ENCODE measurements around the gene COQ3. TPM values are rescaled to one million over a fixed set of nuclear protein-coding genes. Genes with fewer than 3 reads are reported as not detected.
A peak's percentile ranks its signal among the peaks of the same experiment; 100 is the strongest.

Gene COQ3
- total RNA-seq, 1 experiment from 2014 or later: 7.7 TPM

- CTCF ChIA-PET: interaction anchor here (0.6 to 7.7 kb wide), 10 partner anchors 11 to 195 kb away, joined by 3 to 92 read pairs (median 4); no protein-coding TSS in a partner anchor
- Mint-ChIP-seq H3K27me3 (ENCODE audit: insufficient read depth, unreplicated experiment) (peaks cover 4% of the 10 kb centered on the region), H3K4me3 (ENCODE audit: unreplicated experiment) (peak overlapping the region; percentile 63), H3K36me3 (ENCODE audit: insufficient read depth, unreplicated experiment) (no peaks in the 10 kb centered on the region), H3K9me3 (ENCODE audit: unreplicated experiment) (no peaks in the 10 kb centered on the region), H3K27ac (ENCODE audit: low read depth, unreplicated experiment) (no peak overlapping the region), H3K4me1 (ENCODE audit: insufficient read depth, unreplicated experiment) (peaks cover 7% of the 10 kb centered on the region)
- POLR2A ChIA-PET: interaction anchor here (0.9 to 3.4 kb wide), 7 partner anchors 12 to 220 kb away, joined by 3 to 14 read pairs (median 4); partner anchors contain the start of genes CCNC, COQ3 and PNISR
- intact Hi-C loops (cut with micrococcal nuclease): loop anchor here (1.0 kb wide), 1 partner anchor 14 kb away; no protein-coding TSS in a partner anchor
- no peak for DNase-seq (ENCODE audit: unreplicated experiment)
- BruUV-seq (replicated peaks): TSS peak; percentile 45
- TF ChIP-seq, protein P1, sequence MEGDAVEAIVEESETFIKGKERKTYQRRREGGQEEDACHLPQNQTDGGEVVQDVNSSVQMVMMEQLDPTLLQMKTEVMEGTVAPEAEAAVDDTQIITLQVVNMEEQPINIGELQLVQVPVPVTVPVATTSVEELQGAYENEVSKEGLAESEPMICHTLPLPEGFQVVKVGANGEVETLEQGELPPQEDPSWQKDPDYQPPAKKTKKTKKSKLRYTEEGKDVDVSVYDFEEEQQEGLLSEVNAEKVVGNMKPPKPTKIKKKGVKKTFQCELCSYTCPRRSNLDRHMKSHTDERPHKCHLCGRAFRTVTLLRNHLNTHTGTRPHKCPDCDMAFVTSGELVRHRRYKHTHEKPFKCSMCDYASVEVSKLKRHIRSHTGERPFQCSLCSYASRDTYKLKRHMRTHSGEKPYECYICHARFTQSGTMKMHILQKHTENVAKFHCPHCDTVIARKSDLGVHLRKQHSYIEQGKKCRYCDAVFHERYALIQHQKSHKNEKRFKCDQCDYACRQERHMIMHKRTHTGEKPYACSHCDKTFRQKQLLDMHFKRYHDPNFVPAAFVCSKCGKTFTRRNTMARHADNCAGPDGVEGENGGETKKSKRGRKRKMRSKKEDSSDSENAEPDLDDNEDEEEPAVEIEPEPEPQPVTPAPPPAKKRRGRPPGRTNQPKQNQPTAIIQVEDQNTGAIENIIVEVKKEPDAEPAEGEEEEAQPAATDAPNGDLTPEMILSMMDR (IDR thresholded peaks at IDR 0.05; ENCODE audit: unreplicated experiment): no peak
Observed at GRCh38 chr6:99348288-99349170, 45.5 kb downstream of the COQ3 start.

GRCh38 chr6:99347804-99348203 lies 46.2 kb downstream of the COQ3 start:
- ChIA-PET CTCF (interaction anchor here (0.5 to 7.7 kb wide), 10 partner anchors 10 to 125 kb away, joined by 3 to 92 read pairs (median 6); partner anchors contain the start of gene COQ3), POLR2A (interaction anchor here (1.2 to 3.4 kb wide), 4 partner anchors 11 to 77 kb away, joined by 3 to 14 read pairs (median 8); partner anchors contain the start of genes COQ3 and PNISR)
- no peak overlapping the region for H3K4me3 Mint-ChIP-seq (ENCODE audit: unreplicated experiment)
- no TSS peak for BruUV-seq (replicated peaks)
- H3K27ac Mint-ChIP-seq (ENCODE audit: low read depth, unreplicated experiment): no peak overlapping the region
- H3K27me3 Mint-ChIP-seq (ENCODE audit: insufficient read depth, unreplicated experiment): no peaks in the 10 kb centered on the region
- no peaks in the 10 kb centered on the region for H3K9me3 Mint-ChIP-seq (ENCODE audit: unreplicated experiment)
- DNase-seq (ENCODE audit: unreplicated experiment): no peak
- TF ChIP-seq, protein P1 (IDR thresholded peaks at IDR 0.05; ENCODE audit: unreplicated experiment): no peak
- peaks cover 7% of the 10 kb centered on the region for H3K4me1 Mint-ChIP-seq (ENCODE audit: insufficient read depth, unreplicated experiment)
- H3K36me3 Mint-ChIP-seq (ENCODE audit: insufficient read depth, unreplicated experiment): no peaks in the 10 kb centered on the region
- intact Hi-C loops (cut with micrococcal nuclease): no loop called here

DNA sequence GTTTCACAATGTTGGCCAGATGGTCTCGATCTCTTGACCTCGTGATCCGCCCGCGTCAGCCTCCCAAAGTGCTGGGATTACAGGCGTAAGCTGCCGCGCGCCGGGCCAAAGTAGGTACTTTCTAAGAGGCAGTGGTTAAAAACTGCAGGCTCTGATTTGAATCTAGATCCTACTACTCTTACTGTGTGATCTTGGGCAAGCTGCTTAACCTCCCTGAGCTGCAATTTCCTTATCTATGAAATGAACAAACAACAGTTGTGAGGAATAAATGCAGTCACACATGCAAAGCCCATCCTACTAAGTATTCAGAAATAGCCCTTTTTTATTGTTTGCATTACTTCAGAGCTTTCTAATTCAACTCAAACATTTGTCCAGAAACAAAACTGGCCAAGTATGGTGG lies 47.4 kb downstream of the COQ3 start:
- no peak overlapping the region for H3K27ac Mint-ChIP-seq (ENCODE audit: low read depth, unreplicated experiment)
- BruUV-seq (replicated peaks): no TSS peak
- no peaks in the 10 kb centered on the region for H3K36me3 Mint-ChIP-seq (ENCODE audit: insufficient read depth, unreplicated experiment)
- CTCF ChIA-PET: interaction anchor here (0.7 to 7.7 kb wide), 5 partner anchors 9 to 1359 kb away, joined by 4 to 92 read pairs (median 23); partner anchors contain the start of gene COQ3
- no peak overlapping the region for H3K4me3 Mint-ChIP-seq (ENCODE audit: unreplicated experiment)
- intact Hi-C loops (cut with micrococcal nuclease): no loop called here
- no peaks in the 10 kb centered on the region for H3K9me3 Mint-ChIP-seq (ENCODE audit: unreplicated experiment)
- DNase-seq (ENCODE audit: unreplicated experiment): no peak
- H3K4me1 Mint-ChIP-seq (ENCODE audit: insufficient read depth, unreplicated experiment): peaks cover 7% of the 10 kb centered on the region
- TF ChIP-seq, protein P1 (IDR thresholded peaks at IDR 0.05; ENCODE audit: unreplicated experiment): no peak
- H3K27me3 Mint-ChIP-seq (ENCODE audit: insufficient read depth, unreplicated experiment): no peaks in the 10 kb centered on the region
- POLR2A ChIA-PET: interaction anchor here (2.6 kb wide), 1 partner anchor 47 kb away, joined by 13 read pairs; the partner anchor contains the start of gene COQ3

- ChIA-PET CTCF (interaction anchor here (0.6 to 7.7 kb wide), 4 partner anchors 10 to 59 kb away, joined by 3 to 92 read pairs (median 28); no protein-coding TSS in a partner anchor), POLR2A (interaction anchor here (1.2 to 1.3 kb wide), 2 partner anchors 10 to 81 kb away, joined by 3 to 5 read pairs; no protein-coding TSS in a partner anchor)
- H3K4me3 Mint-ChIP-seq (ENCODE audit: unreplicated experiment): no peak overlapping the region
- TF ChIP-seq, protein P1 (IDR thresholded peaks at IDR 0.05; ENCODE audit: unreplicated experiment): no peak
- no peaks in the 10 kb centered on the region for H3K9me3 Mint-ChIP-seq (ENCODE audit: unreplicated experiment)
- no TSS peak for BruUV-seq (replicated peaks)
- H3K27ac Mint-ChIP-seq (ENCODE audit: low read depth, unreplicated experiment): no peak overlapping the region
- H3K4me1 Mint-ChIP-seq (ENCODE audit: insufficient read depth, unreplicated experiment): peaks cover 7% of the 10 kb centered on the region
- no peaks in the 10 kb centered on the region for H3K27me3 Mint-ChIP-seq (ENCODE audit: insufficient read depth, unreplicated experiment)
- no peak for DNase-seq (ENCODE audit: unreplicated experiment)
- intact Hi-C loops (cut with micrococcal nuclease): no loop called here
- H3K36me3 Mint-ChIP-seq (ENCODE audit: insufficient read depth, unreplicated experiment): no peaks in the 10 kb centered on the region
Observed at GRCh38 chr6:99345164-99345563, 48.8 kb downstream of the COQ3 start.

All from MCF 10A (cell line).